Astrocyte of the cerebellum (primary cell): ENCODE results near the gene TMEM238L.

Experiments
- DNase-seq: peaks from one replicate; pipeline ENCODE4 v3.0.0-alpha.2; 2011; ENCODE audit warnings: low read depth
- H3K4me3 ChIP-seq: 2 replicates; pipeline ENCODE4 v1.5.1; 2011; ENCODE audit warnings: mild to moderate bottlenecking, low read depth, low read length, moderate library complexity
- CTCF ChIP-seq: IDR thresholded peaks from 2 replicates; pipeline ENCODE4 v1.5.1; 2012; ENCODE audit warnings: low read length, low read depth, moderate library complexity, mild to moderate bottlenecking; ENCODE audit errors: missing control alignments
- in situ Hi-C: cut with HindIII; loops from 2 replicates; pipeline ENCODE4 v1.10.0; 2017; ENCODE audit warnings: low sequenced_read_pairs

Gene TMEM238L

GRCh38 chr17:10754861-10755591, 48.9 kb downstream of the TMEM238L start:
- no peak for DNase-seq
- TF ChIP-seq CTCF = no peak
- in situ Hi-C loops = no loop called here

GRCh38 chr17:10754109-10754508, 49.8 kb downstream of the TMEM238L start:
- in situ Hi-C loops = no loop called here
- DNase-seq = no peak
- peak; percentile 35 for TF ChIP-seq CTCF

More at GRCh38 chr17:10754861-10755591, 48.9 kb downstream of the TMEM238L start:
- no peak overlapping the region for H3K4me3 ChIP-seq

GRCh38 chr17:10752696-10753095, 51.2 kb downstream of the TMEM238L start:
- in situ Hi-C loops = no loop called here
- H3K4me3 ChIP-seq = no peak overlapping the region
- no peak for TF ChIP-seq CTCF
- no peak for DNase-seq

More at GRCh38 chr17:10754109-10754508, 49.8 kb downstream of the TMEM238L start:
- H3K4me3 ChIP-seq = no peak overlapping the region

GRCh38 chr17:10751563-10751962, 52.3 kb downstream of the TMEM238L start:
- TF ChIP-seq CTCF = no peak
- no peak overlapping the region for H3K4me3 ChIP-seq
- DNase-seq = no peak
- in situ Hi-C loops = no loop called here

- no peak for TF ChIP-seq CTCF
- in situ Hi-C loops = no loop called here
- no peak overlapping the region for H3K4me3 ChIP-seq
- DNase-seq = no peak
These were observed 53.7 kb downstream of the TMEM238L start for GRCh38 chr17:10750210-10750609.

- in situ Hi-C loops = no loop called here
- no peak for DNase-seq
- TF ChIP-seq CTCF = no peak
- H3K4me3 ChIP-seq = no peak overlapping the region
These were observed 55.2 kb downstream of the TMEM238L start for GRCh38 chr17:10748531-10749181.
